Measurements from ENCODE around the gene UPF2.
A peak's percentile ranks its signal among the peaks of the same experiment; 100 is the strongest.
"Not testable (repeated sequence)": the region's sequence is repeated elsewhere in the genome, so short reads cannot be mapped to it uniquely, and the experiment has no call there.

Gene UPF2

DNA sequence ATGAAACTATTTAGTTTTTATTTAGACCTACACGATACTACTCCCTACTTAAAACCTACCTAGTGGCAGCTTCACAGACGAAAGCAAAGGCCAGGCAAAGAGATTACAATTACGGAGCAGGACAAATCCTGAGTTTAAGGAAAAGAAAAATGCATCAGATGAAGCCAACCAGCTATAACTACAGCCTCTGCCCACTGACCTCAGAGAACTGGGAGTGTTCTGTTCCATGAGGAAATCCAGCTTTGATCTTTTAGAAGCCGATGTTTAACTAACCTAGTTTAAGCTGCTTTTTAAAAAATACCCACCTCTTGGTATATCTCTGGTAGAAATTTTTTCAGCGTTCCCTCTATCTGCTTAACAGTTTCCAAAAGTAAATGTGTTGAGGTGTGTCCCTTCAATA lies 3.0 kb upstream of the UPF2 start:
- no peak for DNase-seq (ENCODE audit: low read depth, low spot score)

DNA sequence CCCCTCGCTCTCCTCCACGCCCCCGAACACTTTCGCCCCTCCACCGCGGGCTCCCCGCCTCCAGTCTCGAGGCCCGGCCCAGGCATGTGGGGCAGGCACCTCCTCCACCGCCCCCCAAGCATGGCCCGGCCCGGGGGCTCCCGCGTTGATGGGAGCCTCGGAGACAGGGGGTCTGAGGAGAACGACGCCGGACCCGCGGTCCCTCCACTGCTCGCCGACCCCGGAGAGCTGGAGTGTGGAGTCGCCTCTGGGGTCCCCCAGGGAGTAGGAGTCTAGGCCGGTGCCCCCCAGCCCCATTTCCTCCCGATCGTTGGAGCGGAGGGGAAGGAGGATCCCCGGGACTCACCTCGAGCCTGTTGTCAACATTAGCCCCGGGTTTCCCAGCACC lies 206 bp downstream of the UPF2 start:
- no peak for DNase-seq (ENCODE audit: low read depth, low spot score)

DNA sequence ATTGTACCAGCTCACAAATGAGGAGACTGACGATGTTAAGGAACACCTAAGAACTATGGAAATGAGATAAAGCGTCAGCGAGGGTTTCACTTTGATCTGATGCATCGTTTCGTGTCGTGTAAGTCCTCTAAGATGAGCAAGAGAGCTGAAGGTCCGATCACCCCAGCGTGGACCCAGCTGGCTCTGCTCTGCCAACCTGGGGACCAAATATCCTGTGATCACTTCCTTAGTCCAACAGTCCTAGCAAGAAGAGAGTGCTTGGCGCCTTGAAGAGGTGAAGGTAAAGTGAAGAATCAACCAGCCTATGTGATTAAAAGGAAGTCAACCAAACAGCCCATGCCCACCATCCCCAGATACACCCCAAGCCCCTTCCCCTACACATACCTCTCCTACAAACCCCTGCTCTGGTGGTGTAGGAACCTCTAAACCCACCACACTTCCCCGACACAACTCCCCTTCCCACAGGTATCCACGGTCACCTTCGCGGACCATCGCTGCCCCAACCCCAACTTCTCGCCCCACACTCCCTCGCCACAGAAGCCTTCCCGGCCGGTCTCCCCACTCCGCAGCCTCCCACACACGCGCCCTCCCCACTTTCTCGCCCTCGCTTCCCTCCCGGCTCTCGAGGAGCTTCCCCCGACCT lies 722 bp downstream of the UPF2 start:
- no peak for DNase-seq (ENCODE audit: low read depth, low spot score)

DNA sequence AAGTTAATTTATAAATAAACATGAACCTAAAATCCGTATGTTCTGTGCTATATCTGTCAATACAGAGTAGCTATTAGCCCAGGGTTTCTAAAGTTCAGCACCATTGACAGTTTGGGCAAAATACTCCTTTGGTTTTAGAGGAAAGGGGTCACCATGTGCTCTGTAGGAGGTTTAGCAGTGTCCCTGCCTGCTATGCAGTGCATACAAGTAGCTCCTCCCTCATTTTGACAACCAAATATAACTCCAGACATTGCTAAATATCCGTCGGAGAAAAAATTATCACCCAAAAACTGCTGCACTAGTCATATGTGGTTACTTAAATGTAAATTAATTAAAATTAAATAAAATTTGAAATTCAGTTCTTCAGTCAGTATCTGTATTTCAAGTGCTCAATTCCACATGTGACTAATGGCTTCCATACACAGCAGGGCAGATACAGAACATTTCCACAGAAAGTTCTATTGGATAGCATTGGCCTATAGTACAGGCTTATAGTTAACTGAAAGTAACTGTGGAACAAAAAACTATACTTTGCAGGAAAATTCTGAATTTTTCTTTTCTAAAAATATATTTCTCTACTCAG lies 6.4 kb downstream of the UPF2 start:
- no peak for DNase-seq (ENCODE audit: low read depth, low spot score)

DNA sequence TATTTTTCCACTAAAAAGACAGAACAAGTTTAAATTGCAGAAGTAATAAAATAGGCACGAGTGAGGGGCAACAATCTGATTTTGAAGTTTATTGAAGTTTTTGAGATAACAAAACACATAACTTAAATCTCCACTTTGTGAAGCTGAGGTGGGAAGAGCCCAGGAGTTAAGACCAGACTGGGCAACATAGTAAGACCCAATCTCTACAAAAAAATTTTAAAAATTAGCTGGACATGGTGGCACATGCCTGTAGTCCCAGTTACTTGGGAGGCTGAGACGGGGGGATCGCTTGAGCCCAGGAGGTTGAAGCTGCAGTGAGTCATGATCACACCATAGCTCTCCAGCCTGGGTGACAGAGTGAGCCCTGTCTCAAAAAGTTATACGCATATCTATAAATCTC lies 11.2 kb downstream of the UPF2 start:
- no peak for DNase-seq (ENCODE audit: low read depth, low spot score)

DNA sequence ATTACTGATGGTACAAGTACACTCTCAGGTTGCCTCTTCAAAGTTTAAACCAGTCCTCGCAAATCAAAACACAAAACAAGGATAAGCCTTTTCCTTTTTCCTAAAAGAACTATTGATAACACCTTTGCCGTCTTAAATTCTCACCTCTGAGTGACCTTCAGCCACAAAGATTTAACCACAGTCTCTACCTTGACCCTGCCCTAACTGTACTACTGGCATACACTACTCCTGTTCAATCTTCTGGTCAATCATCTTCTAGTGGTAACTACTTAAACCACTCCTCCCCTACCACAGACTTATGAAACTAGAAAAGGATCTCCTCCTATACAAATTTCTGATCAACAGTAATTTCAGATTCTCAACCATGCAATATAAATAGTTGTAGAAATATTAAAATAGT lies 15.1 kb downstream of the UPF2 start:
- DNase-seq (ENCODE audit: low read depth, low spot score): no peak

DNA sequence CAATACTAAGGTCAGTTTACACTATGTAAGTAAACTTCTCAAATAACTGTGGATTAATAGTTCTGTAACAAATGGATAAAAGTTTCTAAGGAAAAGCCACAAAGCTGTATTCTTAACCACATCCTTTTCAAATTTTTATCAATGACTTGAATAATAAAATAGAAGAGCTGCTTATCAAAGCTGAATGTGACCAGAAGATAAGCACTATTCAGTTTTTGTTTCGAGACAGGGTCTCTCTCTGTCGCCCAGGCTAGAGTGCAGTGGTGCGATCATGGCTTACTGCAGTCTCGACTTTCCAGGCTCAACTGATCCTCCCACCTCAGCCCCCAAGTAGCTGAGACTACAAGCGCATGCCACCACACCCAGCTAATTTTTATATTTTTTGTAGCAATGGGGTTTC lies 17.0 kb downstream of the UPF2 start:
- DNase-seq (ENCODE audit: low read depth, low spot score): no peak

DNA sequence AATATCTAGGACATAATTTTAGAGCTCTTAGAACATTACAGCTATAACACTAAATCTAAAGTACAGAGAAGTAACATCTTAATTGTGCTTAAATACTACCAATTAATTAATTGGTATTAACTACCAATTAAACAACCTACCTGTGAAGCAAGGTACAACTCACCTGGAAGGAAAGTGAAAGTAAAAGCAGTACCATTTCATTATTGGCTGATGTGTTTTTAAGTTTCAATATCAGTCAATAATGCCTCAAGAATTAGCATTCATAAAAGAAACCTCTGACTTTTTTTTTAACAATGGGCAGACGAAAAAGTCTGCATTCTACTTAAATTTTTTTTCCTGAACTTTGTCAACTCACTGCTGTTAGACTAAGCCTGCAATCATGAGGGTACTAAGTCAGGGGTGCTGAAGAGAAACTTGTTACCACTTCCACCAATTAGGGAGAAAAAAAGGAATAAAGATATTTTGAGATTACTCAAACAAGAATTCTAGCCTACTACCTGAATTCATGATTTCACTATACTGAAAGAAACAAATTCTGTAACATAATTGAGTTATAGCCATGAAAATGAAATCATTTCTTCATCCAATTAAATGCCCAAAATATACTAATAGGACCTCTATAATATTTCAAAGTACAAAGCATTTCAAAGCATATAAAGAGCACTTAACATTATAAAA lies 19.9 kb downstream of the UPF2 start:
- DNase-seq (ENCODE audit: low read depth, low spot score): no peak

DNA sequence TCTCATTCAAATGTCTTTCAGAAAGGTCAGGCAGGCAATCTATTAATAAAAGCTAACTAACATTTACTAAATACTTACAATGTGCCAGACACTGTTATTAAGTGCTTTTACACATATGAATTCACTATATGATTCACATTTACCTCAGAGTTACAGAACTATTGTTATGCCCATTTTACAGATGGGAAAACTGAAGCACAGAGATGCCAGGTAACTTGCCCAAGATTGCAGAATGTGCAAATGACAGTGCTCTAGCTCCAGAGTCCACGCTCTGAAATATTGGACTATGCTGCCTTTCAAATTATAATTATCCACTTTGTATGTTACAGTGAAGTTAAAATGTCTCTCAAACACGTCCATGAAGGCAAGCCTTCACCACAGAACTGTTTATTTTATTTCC lies 22.0 kb downstream of the UPF2 start:
- no peak for DNase-seq (ENCODE audit: low read depth, low spot score)

DNA sequence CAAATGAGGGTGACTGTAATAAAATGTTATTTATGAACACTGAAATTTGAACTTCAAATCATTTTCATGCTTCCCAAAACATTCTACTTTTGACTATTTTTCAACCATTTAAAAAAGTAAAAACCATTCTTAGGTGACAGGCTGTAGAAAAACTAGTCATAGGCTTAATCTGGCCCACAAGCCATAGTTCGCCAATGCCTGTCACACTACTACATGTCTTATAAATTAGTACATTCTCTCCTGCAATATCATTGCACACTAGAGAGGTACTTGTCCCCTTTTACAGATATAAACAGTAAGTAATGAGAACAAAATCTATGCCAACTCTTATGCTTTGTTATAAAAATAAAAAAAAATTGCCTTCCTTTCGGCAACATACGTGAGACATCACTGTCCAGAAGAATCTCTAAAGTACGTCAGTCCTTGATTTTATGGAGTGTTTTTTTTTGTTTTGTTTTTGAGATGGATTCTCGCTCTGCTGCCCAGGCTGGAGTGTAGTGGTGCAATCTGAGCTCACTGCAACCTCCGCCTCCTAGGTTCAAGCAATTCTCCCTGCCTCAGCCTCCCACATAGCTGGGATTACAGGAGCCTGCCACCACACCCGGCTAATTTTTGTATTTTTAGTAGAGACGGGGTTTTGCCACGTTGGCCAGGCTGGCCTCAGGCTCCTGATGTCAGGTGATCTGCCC lies 23.2 kb downstream of the UPF2 start:
- DNase-seq (ENCODE audit: low read depth, low spot score): no peak

DNA sequence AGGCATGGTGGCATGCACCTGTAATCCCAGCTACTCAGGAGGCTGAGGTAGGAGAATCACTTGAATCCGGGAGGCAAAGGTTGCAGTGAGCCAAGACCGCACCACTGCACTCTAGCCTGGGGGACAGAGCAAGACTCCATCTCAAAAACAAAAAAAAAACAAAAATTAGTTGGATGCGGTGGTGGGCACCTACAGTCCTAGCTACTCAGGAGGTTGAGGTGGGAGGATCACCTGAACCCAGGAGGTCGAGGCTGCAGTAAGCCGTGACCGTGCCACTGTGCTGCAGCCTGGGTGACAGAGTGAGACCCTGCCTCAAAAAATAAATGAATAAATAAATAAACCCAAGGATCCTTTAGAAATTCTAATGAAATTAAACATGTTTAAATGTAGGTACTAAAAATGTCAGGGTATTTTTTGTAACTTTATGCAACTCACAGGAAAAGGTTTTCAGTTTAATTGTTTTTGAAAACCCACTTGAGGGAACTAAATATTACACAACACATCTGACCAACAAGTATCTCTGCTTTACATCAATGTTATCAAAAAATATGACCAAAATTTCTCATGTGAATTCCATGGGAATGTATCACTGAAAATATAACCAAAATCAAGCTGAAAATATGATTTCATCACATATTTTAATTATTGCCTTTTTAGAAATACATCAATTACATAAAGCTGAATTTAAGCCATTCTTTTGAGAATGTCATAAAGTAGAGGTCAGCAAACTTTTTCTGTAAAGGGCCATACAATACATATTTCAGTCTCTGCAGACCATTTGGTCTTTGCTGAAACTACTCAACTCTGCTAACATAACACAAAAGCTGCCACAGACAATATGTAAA lies 23.9 kb downstream of the UPF2 start:
- no peak for DNase-seq (ENCODE audit: low read depth, low spot score)

DNA sequence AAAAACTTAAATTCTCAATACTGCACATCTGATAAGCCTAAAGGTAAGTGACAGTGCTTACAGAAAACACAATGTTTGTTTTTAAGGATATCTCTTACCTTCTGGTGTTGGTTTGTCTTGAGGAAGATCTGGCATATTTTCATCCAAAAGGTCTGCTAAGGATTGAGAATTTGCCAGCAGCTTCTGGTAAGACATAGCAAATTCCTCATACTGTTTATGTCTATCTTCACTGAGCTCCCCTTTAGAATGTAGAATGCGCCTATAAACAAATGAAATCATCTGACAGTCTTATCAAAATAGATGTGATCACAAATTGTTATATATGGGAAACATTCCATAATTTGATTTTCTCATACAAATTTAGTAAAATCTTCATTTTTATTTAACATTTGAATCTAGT lies 28.7 kb downstream of the UPF2 start:
- DNase-seq (ENCODE audit: low read depth, low spot score): no peak

DNA sequence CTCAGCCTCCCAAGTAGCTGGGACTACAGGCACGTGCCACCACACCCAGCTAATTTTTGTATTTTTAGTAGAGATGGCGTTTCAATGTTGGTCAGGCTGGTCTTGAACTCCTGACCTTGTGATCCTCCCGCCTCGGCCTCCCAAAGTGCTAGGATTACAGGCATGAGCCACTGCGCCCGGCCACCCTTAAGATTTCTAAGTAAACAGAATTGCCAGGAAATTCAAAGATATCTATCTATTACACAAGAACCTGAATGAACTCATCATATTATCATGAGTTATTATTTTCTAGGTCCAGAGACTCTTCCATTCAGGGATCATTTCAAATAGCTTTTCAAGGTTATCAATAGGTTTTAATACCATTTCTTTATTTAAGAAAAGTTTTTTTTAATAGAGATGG lies 29.2 kb downstream of the UPF2 start:
- DNase-seq (ENCODE audit: low read depth, low spot score): not testable (repeated sequence)

DNA sequence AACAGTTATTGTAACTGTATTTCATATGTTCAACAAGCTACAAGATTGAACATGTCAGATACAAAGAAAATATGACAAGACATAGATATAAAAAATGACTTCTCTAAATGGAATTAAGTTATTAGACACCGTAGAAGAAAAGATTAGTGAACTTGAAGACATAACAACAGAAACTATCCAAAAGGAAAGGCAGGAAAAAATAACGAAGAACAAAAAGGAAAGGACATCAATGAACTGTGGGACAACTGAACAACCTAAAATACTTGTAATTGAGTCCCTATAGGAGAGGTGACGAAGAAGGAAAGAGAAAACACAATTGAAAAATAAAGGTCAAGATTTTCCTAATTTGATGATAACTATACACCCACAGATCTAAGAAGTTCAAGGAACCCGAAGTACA lies 32.3 kb downstream of the UPF2 start:
- no peak for DNase-seq (ENCODE audit: low read depth, low spot score)

DNA sequence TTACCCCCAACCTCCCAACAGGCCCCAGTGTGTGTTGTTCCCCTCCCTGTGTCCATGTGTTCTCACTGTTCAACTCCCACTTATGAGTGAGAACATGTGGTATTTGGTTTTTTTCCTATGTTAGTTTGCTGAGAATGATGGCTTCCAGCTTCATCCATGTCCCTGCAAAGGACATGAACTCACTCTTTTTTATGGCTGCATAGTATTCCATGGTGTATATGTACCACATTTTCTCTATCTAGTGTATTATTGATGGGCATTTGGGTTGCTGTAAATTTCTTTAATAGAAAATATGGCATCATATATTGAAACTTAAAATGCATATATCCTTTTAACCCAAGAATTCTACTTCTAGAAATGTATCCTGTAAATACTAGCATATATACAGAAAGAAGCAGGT lies 33.8 kb downstream of the UPF2 start:
- DNase-seq (ENCODE audit: low read depth, low spot score): not testable (repeated sequence)

DNA sequence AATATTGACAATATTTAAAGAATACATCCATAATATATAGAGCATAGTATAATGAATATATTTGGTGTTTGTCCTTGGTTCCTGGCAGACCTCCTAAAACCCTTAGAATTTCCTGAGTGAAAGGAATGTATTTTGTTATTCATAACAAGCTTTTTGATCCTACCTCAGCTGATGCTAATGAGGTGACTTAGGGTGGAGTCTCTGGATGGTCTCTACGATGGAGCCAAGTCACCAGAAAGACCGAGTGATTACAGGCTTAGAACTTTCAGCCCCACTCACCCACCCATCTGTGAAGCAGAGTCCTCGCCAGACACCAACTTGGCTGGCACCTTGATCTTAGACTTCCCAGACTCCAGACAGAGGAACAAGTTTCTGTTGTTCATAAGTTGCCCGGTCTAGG lies 35.9 kb downstream of the UPF2 start:
- no peak for DNase-seq (ENCODE audit: low read depth, low spot score)

DNA sequence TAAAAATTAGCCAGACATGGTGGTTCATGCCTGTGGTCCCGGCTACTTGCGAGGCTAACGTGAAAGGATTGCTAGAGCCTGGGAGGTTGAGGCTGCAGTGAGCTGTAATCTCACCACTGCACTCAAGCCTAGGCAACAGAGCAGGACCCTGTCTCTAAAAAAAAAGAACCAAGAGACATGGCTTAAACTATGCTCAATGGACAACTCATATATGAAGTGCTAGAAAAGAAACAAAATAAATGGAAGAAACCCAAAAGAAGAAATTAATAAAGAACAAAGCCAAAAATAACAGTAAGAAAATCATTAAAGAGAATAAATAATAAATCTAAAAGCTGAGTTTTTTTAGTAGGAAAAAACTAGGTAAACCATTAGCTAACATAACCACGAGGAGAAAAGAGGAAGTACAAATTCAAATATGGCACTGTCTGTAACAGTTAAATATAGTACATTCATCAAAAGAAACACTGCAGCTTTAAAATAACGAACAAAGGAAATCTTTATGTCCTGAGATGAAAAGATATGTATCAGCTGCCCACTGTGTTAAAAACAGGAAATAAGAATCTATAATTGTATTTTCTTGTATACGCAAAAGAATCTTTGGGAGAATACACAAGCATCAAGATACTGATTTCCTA lies 48.7 kb downstream of the UPF2 start:
- DNase-seq (ENCODE audit: low read depth, low spot score): no peak

DNA sequence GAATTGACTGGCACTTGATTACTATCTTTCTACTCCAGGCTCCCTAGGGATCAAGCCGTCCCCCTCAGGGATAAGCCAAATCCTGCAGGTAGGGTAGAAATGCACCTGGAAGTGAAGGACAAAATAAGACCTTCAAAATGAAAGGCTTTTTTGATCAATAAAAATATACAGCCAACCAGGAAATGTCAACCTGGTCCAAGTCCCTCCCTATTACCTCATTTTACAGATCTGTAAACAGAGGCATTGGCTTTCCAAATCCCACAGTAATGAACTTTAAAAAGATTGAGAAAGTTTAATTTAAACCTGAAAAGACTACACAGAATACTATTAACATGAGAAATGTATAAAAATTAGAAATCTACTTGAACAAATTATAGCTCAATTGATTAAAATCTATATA lies 53.7 kb downstream of the UPF2 start:
- no peak for DNase-seq (ENCODE audit: low read depth, low spot score)

DNA sequence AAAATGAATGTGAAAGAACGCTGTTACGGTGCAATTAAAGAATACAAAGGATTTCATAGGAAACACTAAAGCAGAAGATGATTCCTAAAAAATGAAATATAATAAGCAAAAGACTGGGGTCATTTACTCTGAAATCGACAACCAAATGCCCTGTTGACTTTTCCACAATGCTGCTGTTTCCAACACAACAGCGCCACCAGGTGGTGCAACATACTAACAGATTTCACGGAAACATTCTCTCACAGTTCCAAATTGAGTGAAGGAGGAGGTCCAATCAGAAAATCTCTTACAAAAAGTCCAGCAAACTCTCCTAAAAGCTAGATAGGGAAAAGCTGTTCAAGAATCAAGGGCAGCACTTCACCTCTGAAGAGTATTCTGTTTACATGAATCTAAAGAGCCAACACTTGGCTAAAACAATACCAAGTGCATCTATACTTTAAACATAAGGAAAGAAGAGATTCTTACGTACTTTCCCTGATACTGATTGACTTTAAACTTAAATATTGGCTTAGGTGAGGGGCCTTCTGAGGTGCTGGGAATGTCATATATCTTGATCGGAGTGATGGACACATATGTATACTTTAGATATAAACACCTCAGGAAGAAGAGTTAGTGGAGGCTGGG lies 55.9 kb downstream of the UPF2 start:
- DNase-seq (ENCODE audit: low read depth, low spot score): peak; percentile 28

DNA sequence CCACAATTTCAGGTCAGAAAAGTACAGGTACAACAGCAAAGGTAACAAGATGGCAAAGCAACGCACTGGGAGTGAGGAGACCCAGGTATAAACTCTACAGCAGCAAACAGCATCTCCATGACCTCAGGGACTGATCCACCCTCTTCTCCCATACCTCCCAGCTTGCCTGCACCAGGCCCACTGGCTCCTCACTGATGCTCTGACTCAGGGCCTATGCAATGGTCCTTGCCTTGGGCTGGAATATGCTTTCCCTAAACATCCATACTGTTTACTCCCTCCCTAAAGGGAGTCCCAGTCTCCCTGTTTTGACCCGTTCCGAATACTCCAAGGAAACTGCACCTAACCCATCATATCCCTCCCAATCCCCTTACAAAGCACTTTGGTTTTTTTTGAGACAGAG lies 60.4 kb downstream of the UPF2 start:
- no peak for DNase-seq (ENCODE audit: low read depth, low spot score)

DNA sequence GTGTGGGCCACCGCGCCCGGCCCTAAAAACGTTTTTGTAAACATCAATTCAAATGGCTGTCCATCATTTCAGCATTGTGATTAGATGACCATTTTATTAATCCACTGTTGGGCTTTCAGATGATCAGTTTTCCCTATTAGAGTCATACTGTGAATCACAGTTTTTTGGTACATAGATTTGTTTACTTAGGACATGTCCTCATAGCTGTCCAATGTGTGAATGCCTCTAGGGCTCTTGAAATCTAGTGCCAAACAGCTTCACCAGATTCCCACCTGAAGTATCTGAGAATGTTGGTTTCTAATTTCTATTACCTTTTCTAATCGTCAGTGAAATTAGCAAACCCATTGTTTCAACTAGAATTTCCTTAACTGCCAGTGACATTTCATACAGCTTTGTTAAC lies 66.8 kb downstream of the UPF2 start:
- DNase-seq (ENCODE audit: low read depth, low spot score): no peak

Data from iPS DF 19.7 (cell line).